ENCODE data around the gene ZBTB5.

Gene ZBTB5

DNA sequence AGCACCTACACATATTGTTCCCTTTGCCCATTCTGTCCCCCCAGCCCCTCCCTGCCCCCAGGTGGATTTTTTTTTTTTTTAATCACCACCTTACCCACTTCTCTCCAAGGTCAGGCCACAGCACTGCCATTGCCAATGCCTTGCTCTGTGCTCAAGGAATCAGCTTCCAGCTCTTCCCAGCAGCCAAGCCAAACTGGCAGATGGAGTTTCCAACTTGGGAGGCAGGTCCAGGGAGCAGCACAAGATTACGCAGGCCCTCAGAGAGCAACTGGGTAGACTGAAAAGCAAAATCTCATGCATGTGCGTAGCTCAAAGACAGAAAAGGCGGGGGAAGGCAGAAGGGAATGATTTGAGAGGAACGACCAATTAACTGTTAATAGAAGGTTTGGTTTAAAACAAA lies 27.6 kb downstream of the ZBTB5 start:
- H2AFZ ChIP-seq (ENCODE audit: low read length): no peak overlapping the region
- H3K9me2 ChIP-seq (replicated peaks; ENCODE audit: low read depth, low read length): no peaks in the 10 kb centered on the region
- peaks cover 10% of the 10 kb centered on the region for H4K20me1 ChIP-seq (ENCODE audit: insufficient read depth, low read length, poor library complexity, severe bottlenecking)
- H3K9me3 ChIP-seq (ENCODE audit: insufficient read depth, low read depth, low read length): no peaks in the 10 kb centered on the region
- H3K9ac ChIP-seq (ENCODE audit: low read depth, low read length, poor library complexity, severe bottlenecking): no peak overlapping the region
- H3K4me2 ChIP-seq (ENCODE audit: low read depth, low read length, poor library complexity, severe bottlenecking): no peak overlapping the region
- peaks cover 5% of the 10 kb centered on the region; the same call in 1 of the 2 replicates for H3K79me2 ChIP-seq (ENCODE audit: insufficient read depth, low read length)
- no peak for TF ChIP-seq EZH2phosphoT487 (IDR thresholded peaks at IDR 0.05; ENCODE audit: borderline replicate concordance)
- H3K36me3 ChIP-seq (ENCODE audit: insufficient read depth, low read length): peaks cover 77% of the 10 kb centered on the region; the same call in 1 of the 2 replicates
- no peaks in the 10 kb centered on the region for H3K27me3 ChIP-seq (ENCODE audit: insufficient read depth, low read length, poor library complexity, severe bottlenecking)
- H3K4me3 ChIP-seq (ENCODE audit: low read length, poor library complexity, severe bottlenecking): no peak overlapping the region
- H3F3A ChIP-seq (ENCODE audit: low read depth): no peaks in the 10 kb centered on the region
- no peaks in the 10 kb centered on the region for H3K4me1 ChIP-seq (ENCODE audit: insufficient read depth, low read length, poor library complexity, severe bottlenecking)

DNA sequence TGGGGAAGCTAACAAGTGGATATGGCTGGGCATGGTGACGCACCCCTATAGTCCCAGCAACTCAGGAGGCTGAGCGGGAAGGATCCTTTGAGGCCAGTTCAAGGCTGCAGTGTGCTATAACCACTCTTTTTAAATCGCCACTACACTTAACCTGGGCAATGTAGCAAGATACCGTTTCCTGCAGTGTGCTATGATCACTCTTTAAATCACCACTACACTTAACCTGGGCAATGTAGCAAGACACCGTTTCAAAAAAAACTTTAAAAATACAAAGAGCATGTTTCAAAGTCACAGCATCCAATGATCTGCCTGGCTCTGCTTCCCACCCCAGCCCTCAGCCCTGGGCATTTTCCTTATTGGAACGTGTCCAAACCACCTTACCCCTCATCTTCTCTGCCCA lies 28.2 kb downstream of the ZBTB5 start:
- Histone ChIP-seq H3K36me3 (ENCODE audit: insufficient read depth, low read length) (peaks cover 72% of the 10 kb centered on the region; the same call in 1 of the 2 replicates), H3K9ac (ENCODE audit: low read depth, low read length, poor library complexity, severe bottlenecking) (no peak overlapping the region), H3K4me2 (ENCODE audit: low read depth, low read length, poor library complexity, severe bottlenecking) (no peak overlapping the region), H3K4me1 (ENCODE audit: insufficient read depth, low read length, poor library complexity, severe bottlenecking) (no peaks in the 10 kb centered on the region), H3K9me2 (replicated peaks; ENCODE audit: low read depth, low read length) (no peaks in the 10 kb centered on the region), H3K4me3 (ENCODE audit: low read length, poor library complexity, severe bottlenecking) (no peak overlapping the region), H3K9me3 (ENCODE audit: insufficient read depth, low read depth, low read length) (no peaks in the 10 kb centered on the region), H3K79me2 (ENCODE audit: insufficient read depth, low read length) (peaks cover 5% of the 10 kb centered on the region; the same call in 1 of the 2 replicates), H3F3A (ENCODE audit: low read depth) (no peaks in the 10 kb centered on the region), H2AFZ (ENCODE audit: low read length) (no peak overlapping the region), H3K27me3 (ENCODE audit: insufficient read depth, low read length, poor library complexity, severe bottlenecking) (no peaks in the 10 kb centered on the region), H4K20me1 (ENCODE audit: insufficient read depth, low read length, poor library complexity, severe bottlenecking) (peaks cover 10% of the 10 kb centered on the region)
- no peak for TF ChIP-seq EZH2phosphoT487 (IDR thresholded peaks at IDR 0.05; ENCODE audit: borderline replicate concordance)
- TF ChIP-seq, protein P1, sequence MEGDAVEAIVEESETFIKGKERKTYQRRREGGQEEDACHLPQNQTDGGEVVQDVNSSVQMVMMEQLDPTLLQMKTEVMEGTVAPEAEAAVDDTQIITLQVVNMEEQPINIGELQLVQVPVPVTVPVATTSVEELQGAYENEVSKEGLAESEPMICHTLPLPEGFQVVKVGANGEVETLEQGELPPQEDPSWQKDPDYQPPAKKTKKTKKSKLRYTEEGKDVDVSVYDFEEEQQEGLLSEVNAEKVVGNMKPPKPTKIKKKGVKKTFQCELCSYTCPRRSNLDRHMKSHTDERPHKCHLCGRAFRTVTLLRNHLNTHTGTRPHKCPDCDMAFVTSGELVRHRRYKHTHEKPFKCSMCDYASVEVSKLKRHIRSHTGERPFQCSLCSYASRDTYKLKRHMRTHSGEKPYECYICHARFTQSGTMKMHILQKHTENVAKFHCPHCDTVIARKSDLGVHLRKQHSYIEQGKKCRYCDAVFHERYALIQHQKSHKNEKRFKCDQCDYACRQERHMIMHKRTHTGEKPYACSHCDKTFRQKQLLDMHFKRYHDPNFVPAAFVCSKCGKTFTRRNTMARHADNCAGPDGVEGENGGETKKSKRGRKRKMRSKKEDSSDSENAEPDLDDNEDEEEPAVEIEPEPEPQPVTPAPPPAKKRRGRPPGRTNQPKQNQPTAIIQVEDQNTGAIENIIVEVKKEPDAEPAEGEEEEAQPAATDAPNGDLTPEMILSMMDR (conservative IDR thresholded peaks at IDR 0.05; ENCODE audit: low read length): no peak

DNA sequence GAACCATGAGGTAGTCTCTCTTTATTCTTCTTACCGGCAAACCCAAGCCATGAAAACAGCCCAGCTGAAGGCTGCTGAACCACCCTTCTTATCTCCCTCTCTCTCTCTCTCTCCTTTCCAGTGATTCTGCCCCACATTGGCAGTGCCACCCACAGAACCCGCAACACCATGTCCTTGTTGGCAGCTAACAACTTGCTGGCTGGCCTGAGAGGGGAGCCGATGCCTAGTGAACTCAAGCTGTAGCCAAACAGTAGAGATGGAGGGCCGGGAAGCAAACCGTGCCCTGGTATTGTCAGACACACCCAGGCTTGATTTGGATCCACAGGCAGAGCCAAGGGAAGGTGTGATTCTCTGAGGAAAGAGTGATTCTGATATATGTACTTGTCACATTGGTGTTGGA lies 28.7 kb downstream of the ZBTB5 start:
- no peaks in the 10 kb centered on the region for H3K9me2 ChIP-seq (replicated peaks; ENCODE audit: low read depth, low read length)
- H3K9ac ChIP-seq (ENCODE audit: low read depth, low read length, poor library complexity, severe bottlenecking): no peak overlapping the region
- H2AFZ ChIP-seq (ENCODE audit: low read length): no peak overlapping the region
- no peaks in the 10 kb centered on the region for H3F3A ChIP-seq (ENCODE audit: low read depth)
- peaks cover 10% of the 10 kb centered on the region for H4K20me1 ChIP-seq (ENCODE audit: insufficient read depth, low read length, poor library complexity, severe bottlenecking)
- H3K4me2 ChIP-seq (ENCODE audit: low read depth, low read length, poor library complexity, severe bottlenecking): no peak overlapping the region
- H3K9me3 ChIP-seq (ENCODE audit: insufficient read depth, low read depth, low read length): no peaks in the 10 kb centered on the region
- H3K4me1 ChIP-seq (ENCODE audit: insufficient read depth, low read length, poor library complexity, severe bottlenecking): no peaks in the 10 kb centered on the region
- peaks cover 71% of the 10 kb centered on the region; the same call in 1 of the 2 replicates for H3K36me3 ChIP-seq (ENCODE audit: insufficient read depth, low read length)
- H3K79me2 ChIP-seq (ENCODE audit: insufficient read depth, low read length): peaks cover 5% of the 10 kb centered on the region; the same call in 1 of the 2 replicates
- TF ChIP-seq, protein P1 (conservative IDR thresholded peaks at IDR 0.05; ENCODE audit: low read length): no peak
- TF ChIP-seq EZH2phosphoT487 (IDR thresholded peaks at IDR 0.05; ENCODE audit: borderline replicate concordance): no peak
- H3K27me3 ChIP-seq (ENCODE audit: insufficient read depth, low read length, poor library complexity, severe bottlenecking): no peaks in the 10 kb centered on the region
- no peak overlapping the region for H3K4me3 ChIP-seq (ENCODE audit: low read length, poor library complexity, severe bottlenecking)

DNA sequence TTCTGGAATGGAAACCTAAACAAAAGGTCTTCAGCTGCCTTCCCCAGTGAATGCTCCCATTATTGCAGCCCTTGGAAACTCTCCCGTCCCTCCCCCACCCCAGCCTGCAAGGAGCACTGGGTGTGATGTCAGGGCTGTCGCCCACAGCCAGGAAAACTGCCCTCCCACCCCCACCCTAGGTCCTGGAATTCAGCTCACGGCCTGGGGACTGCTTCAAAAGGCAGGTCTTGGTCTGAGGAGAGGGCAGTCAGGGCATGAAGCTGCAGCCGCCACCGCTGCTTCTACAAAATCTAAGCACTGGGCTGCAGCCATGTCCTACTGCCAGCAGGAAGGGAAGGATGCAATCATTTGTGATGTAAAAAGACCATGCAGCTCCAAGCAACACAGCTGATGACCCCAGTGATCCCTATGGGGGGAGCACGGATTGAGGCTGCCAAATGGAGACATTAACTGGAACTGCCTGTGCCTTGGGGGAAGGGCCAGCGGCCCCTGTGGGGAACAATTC lies 31.3 kb downstream of the ZBTB5 start:
- Histone ChIP-seq H4K20me1 (ENCODE audit: insufficient read depth, low read length, poor library complexity, severe bottlenecking) (peaks cover 10% of the 10 kb centered on the region), H3K9ac (ENCODE audit: low read depth, low read length, poor library complexity, severe bottlenecking) (no peak overlapping the region), H3F3A (ENCODE audit: low read depth) (no peaks in the 10 kb centered on the region), H3K4me3 (ENCODE audit: low read length, poor library complexity, severe bottlenecking) (no peak overlapping the region), H3K36me3 (ENCODE audit: insufficient read depth, low read length) (peaks cover 59% of the 10 kb centered on the region; the same call in 1 of the 2 replicates), H3K27me3 (ENCODE audit: insufficient read depth, low read length, poor library complexity, severe bottlenecking) (no peaks in the 10 kb centered on the region), H3K4me2 (ENCODE audit: low read depth, low read length, poor library complexity, severe bottlenecking) (no peak overlapping the region), H3K9me2 (replicated peaks; ENCODE audit: low read depth, low read length) (no peaks in the 10 kb centered on the region), H3K4me1 (ENCODE audit: insufficient read depth, low read length, poor library complexity, severe bottlenecking) (no peaks in the 10 kb centered on the region), H2AFZ (ENCODE audit: low read length) (no peak overlapping the region), H3K9me3 (ENCODE audit: insufficient read depth, low read depth, low read length) (no peaks in the 10 kb centered on the region), H3K79me2 (ENCODE audit: insufficient read depth, low read length) (no peaks in the 10 kb centered on the region)
- TF ChIP-seq, protein P1 (conservative IDR thresholded peaks at IDR 0.05; ENCODE audit: low read length): no peak
- no peak for TF ChIP-seq EZH2phosphoT487 (IDR thresholded peaks at IDR 0.05; ENCODE audit: borderline replicate concordance)
